ENCODE results near the gene ATPAF1. TPM values are rescaled to one million over a fixed set of nuclear protein-coding genes. Genes with fewer than 3 reads are reported as not detected.
"Not testable (repeated sequence)": the region's sequence is repeated elsewhere in the genome, so short reads cannot be mapped to it uniquely, and the experiment has no call there.

The ATPAF1 gene
- total RNA-seq, 6 experiments from 2014 or later, result 32.7 to 42.9 (median 41.5) TPM

GRCh38 chr1:46659307-46659870, 8.8 kb downstream of the ATPAF1 start:
- Mint-ChIP-seq H3K4me3 (no peak overlapping the region), H3K9me3 (no peaks in the 10 kb centered on the region), H3K36me3 (ENCODE audit: low read depth) (peaks cover 16% of the 10 kb centered on the region), H3K4me1 (ENCODE audit: low read depth) (no peaks in the 10 kb centered on the region), H3K27me3 (ENCODE audit: insufficient read depth) (no peaks in the 10 kb centered on the region), H3K27ac (no peak overlapping the region)
- no peak for TF ChIP-seq CTCF (IDR thresholded peaks at IDR 0.05)
- DNase-seq, result no peak

- H3K36me3 Mint-ChIP-seq (ENCODE audit: low read depth), result peaks cover 16% of the 10 kb centered on the region
- H3K27ac Mint-ChIP-seq, result no peak overlapping the region
- DNase-seq, result no peak
- no peaks in the 10 kb centered on the region for H3K27me3 Mint-ChIP-seq (ENCODE audit: insufficient read depth)
- H3K4me1 Mint-ChIP-seq (ENCODE audit: low read depth), result peaks cover 15% of the 10 kb centered on the region
- no peak for TF ChIP-seq CTCF (IDR thresholded peaks at IDR 0.05)
- no peak overlapping the region for H3K4me3 Mint-ChIP-seq
- no peaks in the 10 kb centered on the region for H3K9me3 Mint-ChIP-seq
These were observed 10.4 kb downstream of the ATPAF1 start for GRCh38 chr1:46657775-46658174.

GRCh38 chr1:46656643-46657042, 11.5 kb downstream of the ATPAF1 start:
- no peak for DNase-seq
- Mint-ChIP-seq H3K27ac (no peak overlapping the region), H3K4me1 (ENCODE audit: low read depth) (peaks cover 17% of the 10 kb centered on the region), H3K9me3 (no peaks in the 10 kb centered on the region), H3K36me3 (ENCODE audit: low read depth) (peaks cover 20% of the 10 kb centered on the region), H3K4me3 (no peak overlapping the region), H3K27me3 (ENCODE audit: insufficient read depth) (no peaks in the 10 kb centered on the region)
- no peak for TF ChIP-seq CTCF (IDR thresholded peaks at IDR 0.05)

GRCh38 chr1:46655848-46656247, 12.3 kb downstream of the ATPAF1 start:
- Mint-ChIP-seq H3K36me3 (ENCODE audit: low read depth) (peaks cover 21% of the 10 kb centered on the region), H3K27ac (no peak overlapping the region), H3K27me3 (ENCODE audit: insufficient read depth) (no peaks in the 10 kb centered on the region), H3K4me3 (no peak overlapping the region), H3K9me3 (no peaks in the 10 kb centered on the region), H3K4me1 (ENCODE audit: low read depth) (peaks cover 17% of the 10 kb centered on the region)
- DNase-seq, result no peak
- no peak for TF ChIP-seq CTCF (IDR thresholded peaks at IDR 0.05)

GRCh38 chr1:46654698-46655097, 13.5 kb downstream of the ATPAF1 start:
- H3K27ac Mint-ChIP-seq; DNase-seq; H3K9me3 Mint-ChIP-seq; H3K4me3 Mint-ChIP-seq; H3K27me3 Mint-ChIP-seq (ENCODE audit: insufficient read depth): not testable (repeated sequence)
- Mint-ChIP-seq H3K36me3 (ENCODE audit: low read depth) (peaks cover 32% of the 10 kb centered on the region), H3K4me1 (ENCODE audit: low read depth) (peaks cover 17% of the 10 kb centered on the region)

- H3K36me3 Mint-ChIP-seq (ENCODE audit: low read depth), result peaks cover 39% of the 10 kb centered on the region
- TF ChIP-seq CTCF (IDR thresholded peaks at IDR 0.05), result no peak
- H3K27ac Mint-ChIP-seq, result no peak overlapping the region
- H3K4me1 Mint-ChIP-seq (ENCODE audit: low read depth), result peaks cover 17% of the 10 kb centered on the region
- no peaks in the 10 kb centered on the region for H3K27me3 Mint-ChIP-seq (ENCODE audit: insufficient read depth)
- peak overlapping the region; percentile 73 for H3K4me3 Mint-ChIP-seq
- 0 out of 2 replicates have a peak, but pooled peaks cover 4% of the 10 kb centered on the region for H3K9me3 Mint-ChIP-seq
- no peak for DNase-seq
These were observed 14.2 kb downstream of the ATPAF1 start for GRCh38 chr1:46654012-46654411.

Measured in HFFc6 (cell line).